SK-N-DZ (cell line): Measurements from ENCODE around the gene MGMT.

Experiments used
- DNase-seq: peaks from one replicate; pipeline ENCODE4 v3.0.0-alpha.2; 2015; ENCODE audit warnings: low spot score

Gene MGMT

DNA sequence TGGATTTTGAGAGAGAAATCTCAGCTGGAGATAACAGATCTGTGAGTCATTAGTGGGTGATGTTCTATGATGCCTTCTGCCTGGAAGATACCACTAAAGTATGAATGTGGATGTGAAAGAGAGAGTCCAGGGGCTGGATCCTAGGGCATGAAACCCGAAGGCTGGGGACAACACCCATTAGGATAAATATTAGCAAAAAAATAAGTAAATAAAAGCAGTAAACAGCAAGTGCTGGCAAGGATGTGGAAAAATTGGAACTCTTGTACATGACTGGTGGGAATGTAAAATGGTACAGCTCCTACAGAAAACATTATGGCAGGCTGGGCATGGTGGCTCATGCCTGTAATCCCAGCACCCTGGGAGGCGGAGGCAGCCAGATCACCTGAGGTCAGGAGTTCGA, 16.6 kb upstream of the MGMT start:
- no peak for DNase-seq

DNA sequence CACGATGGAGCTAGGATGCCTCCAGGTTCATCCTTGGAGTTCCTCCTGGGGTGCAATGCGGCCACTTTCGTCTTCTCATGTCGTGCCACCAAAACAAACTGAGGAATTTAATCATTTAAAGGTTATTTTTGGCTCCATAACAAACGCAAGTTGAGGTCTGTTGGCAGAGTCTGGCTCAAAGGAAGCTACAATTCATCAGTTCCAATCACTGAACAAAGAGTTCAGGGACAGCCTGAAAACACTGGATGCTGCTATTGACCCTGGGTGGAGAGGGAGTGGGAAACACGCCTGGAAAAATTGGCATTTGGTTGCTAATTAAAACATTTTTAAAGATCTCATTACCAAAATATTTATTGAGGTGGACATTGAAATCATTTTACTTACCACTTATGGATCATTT, 11.4 kb upstream of the MGMT start:
- DNase-seq = no peak

DNA sequence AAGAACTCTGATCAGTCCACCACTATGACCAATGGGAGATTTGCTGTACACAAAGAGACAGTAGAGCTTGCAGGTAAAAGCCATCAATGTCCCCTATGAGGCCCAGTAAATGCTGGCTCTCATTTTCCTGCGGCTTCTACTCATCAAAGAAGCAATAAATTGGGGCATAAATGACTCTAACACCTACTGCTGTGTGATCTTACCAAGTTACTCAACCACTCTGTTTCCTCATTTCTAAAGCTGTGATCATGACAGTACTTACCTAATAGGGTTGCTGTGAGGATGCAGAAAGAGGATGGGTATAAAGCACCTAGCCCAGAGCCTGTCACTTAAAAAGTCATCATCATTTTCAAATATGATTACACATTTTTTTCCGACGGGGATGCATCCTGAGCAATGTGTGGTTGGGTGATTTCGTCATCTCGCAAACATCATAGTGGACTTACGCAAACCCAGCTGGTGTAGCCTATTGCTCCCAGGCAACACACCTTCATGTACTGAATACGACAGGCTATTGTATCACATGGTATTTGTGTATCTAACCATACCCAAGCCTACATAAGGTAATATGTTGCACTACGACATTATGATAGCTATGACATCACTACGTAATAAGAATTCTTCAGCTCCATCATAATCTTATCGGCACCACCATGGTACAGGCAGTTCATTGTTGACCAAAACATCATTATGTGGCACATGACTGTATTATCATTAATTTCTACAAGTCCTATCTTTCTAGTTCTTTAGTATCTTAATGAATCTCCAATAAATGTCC, 7.1 kb upstream of the MGMT start:
- no peak for DNase-seq

GRCh38 chr10:129462257-129462795, 4.7 kb upstream of the MGMT start:
- DNase-seq = no peak

DNA sequence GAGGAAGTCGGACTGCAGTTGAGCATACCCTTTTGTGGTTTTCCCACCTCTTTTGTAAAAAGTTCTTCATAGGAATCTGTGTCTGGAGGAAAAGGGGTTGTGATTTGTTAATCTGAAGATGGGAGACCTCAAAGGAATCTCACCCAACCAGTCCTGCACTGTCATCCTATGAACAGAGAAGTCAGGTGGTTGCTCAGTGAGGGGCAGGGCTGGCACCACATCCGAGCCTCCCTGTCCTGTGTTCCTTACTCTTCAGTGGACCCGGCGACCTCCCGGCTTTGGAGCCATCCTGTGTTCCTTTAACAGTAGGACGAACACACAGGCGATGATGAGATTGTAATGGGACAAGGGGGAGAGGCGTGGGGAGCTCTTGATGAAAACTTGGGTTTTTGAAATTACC, 2.8 kb upstream of the MGMT start:
- no peak for DNase-seq

- DNase-seq = no peak
Measured at GRCh38 chr10:129465796-129466702, 992 bp upstream of the MGMT start.

GRCh38 chr10:129467359-129468064, 471 bp downstream of the MGMT start:
- no peak for DNase-seq

DNA sequence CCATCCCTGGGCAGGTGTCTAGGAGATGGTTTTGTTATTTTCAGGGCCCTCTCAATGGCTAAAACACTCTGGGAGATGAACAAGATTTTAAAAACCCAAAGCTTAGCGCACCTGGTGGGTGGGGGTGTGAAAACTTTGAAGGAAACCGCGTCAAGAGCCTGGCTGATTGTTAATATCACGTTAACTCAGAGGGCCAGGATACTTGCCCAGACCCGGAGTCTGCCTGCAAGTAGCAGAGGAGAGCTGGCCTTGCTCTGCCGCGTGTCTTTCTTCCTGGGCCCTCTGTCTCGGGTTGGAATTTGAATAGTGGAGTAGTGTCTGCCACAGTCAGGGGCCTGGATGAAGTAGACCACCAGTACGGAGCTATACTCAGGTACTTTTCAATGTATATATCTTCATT, 1.1 kb downstream of the MGMT start:
- no peak for DNase-seq

DNA sequence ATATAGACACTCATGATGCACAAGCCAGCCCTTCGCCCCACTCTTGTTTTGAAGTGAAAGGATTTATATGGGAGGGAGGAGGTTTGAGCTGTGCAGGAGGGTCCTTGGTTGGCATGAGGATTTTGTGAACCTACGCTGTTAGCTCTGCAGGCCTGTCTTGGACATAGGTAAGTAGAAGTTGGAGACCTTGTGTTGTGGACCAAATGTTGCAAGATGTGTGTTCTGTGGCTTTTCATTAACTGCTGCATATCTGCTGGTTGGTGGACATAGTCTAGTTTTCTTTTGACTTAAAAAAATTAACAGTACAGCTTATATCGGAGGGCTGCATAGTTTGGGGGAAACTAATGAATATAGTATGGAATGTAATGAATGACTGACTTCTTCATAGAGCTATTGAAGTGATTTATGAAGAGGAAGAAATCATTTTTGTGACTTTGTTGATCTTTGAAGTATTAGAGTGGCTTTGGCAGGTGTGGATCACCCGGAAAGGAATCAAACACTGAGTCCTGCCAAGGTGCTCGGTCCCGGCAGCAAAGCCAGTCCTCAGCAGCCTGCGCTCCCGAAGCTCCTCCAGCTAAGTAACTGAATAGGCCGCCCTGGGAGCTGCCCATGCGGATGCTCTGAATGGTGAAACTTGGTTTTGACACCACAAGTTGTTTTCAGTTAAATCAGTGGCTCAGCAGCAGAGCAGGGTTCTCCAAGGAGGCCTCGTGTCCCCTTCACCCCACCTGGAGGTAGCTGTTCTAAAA, 3.2 kb downstream of the MGMT start:
- DNase-seq = no peak

- DNase-seq = no peak
Measured at GRCh38 chr10:129471447-129472175, 4.6 kb downstream of the MGMT start.

GRCh38 chr10:129472696-129473555, 5.9 kb downstream of the MGMT start:
- no peak for DNase-seq

DNA sequence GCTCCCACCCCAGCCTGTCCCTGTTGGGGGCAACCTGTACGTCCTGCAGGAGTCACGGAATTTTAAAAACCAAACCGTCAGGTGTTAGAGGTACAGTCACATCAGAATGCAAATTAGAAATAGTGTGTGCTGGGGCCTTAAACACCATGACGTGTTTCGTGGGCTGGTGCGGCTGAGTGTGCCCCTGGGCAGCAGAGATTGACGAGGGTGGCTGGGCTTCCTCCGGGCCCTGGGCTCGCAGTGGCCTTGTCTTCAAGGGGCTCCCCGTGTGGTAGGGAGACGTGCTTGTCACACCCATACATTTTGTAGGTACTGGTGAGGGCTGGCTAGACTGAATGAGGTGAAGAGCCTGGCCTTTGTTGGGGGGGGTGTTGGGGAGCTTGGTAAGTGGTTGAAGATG, 7.6 kb downstream of the MGMT start:
- DNase-seq = no peak

- no peak for DNase-seq
Measured at GRCh38 chr10:129476431-129476830, 9.4 kb downstream of the MGMT start.

DNA sequence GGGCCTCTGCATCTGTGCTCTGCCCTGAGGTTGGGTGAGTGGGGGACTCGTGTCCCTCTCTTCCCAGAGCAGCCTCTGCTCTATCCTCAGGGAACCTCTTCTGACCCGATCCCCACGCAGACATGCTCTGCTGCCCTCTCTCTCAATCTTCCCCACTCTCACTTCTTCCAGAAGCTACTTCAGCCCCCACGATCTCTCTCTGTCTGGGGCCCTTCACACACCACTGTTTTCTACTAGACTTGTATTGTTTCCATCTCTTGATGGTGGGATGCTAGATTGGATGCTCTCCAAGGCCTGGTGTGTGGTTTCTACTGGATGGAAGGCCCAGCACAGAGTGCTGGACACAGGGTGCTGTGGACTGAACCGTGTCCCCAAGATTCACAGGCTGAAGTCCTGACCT, 10.0 kb downstream of the MGMT start:
- no peak for DNase-seq

DNA sequence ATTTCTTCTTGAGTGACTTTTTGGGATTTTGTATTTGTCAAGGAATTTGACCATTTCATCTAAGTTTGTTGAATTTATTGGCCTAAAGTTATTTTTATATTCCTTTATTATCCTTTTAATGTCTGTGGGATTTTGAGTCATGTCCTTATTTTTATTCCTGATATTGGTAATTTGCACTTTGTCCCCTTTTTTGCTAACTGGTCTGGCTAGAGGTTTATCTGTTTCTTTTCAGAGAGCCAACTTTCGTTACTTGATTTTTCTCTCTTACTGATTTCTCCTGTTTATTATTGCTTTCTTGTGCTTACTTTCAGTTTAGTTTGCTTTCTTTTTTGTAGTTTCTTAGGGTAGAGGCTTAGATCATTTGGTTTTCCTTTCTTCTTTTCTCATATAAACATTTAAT, 14.6 kb downstream of the MGMT start:
- no peak for DNase-seq

DNA sequence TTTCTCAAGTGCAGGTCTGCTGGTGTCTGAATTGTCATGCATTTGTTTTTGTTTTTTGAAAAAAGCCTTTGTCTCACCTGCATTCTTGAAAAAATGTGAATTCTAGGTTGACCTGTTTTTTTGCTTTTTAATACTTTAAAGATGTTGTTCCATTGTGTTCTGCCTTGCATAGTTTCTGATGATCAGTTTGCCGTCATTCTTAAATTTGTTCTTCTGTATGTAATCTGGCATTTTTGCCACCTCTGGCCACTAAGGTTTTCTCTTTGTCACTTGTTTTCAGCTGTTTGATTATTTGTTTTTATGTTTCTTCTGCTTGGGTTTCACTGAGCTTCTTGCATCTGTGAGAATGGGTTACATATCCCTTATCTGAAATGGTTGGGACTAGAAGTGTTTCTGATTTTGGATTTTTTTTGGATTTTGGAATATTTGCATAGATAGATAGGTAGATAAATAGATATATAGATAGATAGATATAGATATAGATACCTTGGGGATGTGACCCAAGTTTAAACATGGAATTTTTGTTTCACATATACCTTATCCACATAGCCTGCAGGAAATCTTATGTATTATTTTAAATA, 16.5 kb downstream of the MGMT start:
- no peak for DNase-seq

GRCh38 chr10:129486805-129487204, 19.8 kb downstream of the MGMT start:
- no peak for DNase-seq

GRCh38 chr10:129491123-129491734, 24.2 kb downstream of the MGMT start:
- DNase-seq = no peak

DNA sequence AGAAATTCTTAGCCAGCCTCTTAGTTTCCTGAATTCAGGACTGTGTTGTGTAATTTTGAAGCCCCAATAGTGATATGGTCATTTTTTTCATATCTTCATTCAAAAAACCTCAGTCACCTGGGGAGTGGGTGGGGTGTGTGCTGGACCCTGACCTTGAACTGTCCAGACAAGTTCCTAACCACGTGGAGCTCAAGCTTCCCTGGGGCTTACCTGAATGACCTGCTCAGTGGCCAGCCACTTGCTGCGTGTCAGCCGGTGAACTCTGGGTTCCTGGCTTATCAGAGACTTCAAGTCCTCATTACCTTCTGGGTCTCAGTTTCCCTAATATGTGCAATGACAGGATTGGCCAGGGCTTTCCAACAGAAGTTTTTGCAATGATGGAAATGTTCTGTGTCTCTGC, 27.1 kb downstream of the MGMT start:
- no peak for DNase-seq
